HG02885 (cell line): ENCODE measurements around the gene NDC1.
"Not testable (repeated sequence)": the region's sequence is repeated elsewhere in the genome, so short reads cannot be mapped to it uniquely, and the experiment has no call there.

Source experiments
- ATAC-seq: cut with Tn5 transposase; IDR thresholded peaks from one replicate; pipeline ENCODE4 v1.9.1; 2021; ENCODE audit warnings: mild to moderate bottlenecking; ENCODE audit not compliant: unreplicated experiment, poor library complexity

Gene NDC1, protein sequence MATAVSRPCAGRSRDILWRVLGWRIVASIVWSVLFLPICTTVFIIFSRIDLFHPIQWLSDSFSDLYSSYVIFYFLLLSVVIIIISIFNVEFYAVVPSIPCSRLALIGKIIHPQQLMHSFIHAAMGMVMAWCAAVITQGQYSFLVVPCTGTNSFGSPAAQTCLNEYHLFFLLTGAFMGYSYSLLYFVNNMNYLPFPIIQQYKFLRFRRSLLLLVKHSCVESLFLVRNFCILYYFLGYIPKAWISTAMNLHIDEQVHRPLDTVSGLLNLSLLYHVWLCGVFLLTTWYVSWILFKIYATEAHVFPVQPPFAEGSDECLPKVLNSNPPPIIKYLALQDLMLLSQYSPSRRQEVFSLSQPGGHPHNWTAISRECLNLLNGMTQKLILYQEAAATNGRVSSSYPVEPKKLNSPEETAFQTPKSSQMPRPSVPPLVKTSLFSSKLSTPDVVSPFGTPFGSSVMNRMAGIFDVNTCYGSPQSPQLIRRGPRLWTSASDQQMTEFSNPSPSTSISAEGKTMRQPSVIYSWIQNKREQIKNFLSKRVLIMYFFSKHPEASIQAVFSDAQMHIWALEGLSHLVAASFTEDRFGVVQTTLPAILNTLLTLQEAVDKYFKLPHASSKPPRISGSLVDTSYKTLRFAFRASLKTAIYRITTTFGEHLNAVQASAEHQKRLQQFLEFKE

DNA sequence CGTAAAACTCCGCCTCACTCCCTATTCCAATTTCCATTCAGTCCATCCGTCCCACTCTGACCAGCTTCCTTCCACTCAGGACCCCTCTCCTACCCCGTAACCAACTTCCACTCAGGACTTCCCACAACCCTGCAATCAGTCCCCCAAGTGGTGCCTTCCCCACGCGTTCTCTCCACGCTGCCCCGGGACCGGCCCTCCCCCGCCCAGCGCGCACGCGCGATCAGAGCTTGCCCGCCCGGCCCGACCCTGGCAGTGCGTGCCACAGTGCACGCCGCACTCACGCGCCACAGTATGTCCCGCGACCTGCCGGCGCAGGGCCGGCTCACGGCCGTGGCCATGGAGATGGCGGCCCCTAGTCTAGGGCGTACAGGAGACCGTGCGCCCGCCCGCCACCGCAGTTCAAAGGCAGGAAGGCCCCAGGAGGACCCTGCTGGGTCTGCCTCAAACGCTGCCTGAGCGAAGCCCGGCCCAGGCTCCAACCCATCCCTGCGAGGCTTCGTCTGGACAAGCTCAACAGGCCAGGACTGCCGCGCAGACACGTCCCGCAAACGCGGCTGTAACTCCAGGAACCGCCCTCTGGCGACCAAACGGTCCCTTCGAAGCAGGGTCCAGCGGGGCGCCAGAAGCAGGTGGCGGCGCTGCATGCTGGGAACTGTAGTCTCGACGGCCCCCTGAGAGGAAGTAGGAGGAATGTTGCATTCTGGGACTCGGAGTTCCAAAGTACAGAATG lies at the start of gene NDC1:
Gene NDC1 (minus strand): TSS at position 373 of the 730 bp plus-strand sequence. CDS start 35 bp downstream, at position 338.
- ATAC-seq: peak; percentile 85

DNA sequence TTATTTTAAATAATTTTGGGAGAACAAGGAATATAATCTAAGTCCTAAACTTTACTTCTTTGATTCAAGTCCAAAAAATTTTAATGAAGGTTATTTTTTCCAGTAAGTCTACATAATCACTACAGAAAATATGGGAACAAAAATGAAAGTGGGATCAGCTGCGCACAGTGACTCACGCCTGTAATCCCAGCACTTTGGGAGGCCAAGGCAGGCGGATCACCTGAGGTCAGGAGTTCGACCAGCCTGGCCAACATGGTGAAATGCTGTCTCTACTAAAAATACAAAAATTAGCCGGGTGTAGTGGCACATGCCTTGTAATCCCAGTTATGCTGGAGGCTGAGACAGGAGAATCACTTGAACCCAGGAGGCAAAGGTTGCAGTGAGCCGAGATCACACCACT lies 45.5 kb upstream of the NDC1 start:
- not testable (repeated sequence) for ATAC-seq

DNA sequence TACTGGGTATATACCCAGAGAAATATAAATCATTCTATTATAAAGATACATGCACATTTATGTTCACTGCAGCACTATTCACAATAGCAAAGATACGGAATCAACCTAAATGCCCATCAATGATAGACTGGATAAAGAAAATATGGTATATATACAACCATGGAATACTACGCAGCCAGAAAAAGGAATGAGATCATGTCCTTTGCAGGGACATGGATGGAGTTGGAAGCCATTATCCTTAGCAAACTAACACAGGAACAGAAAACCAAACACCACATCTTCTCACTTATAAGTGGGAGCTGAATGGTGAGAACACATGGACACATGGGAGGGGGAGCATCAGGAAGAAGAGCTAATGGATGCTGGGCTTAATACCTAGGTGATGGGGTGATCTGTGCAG lies 43.8 kb upstream of the NDC1 start:
- ATAC-seq: not testable (repeated sequence)

DNA sequence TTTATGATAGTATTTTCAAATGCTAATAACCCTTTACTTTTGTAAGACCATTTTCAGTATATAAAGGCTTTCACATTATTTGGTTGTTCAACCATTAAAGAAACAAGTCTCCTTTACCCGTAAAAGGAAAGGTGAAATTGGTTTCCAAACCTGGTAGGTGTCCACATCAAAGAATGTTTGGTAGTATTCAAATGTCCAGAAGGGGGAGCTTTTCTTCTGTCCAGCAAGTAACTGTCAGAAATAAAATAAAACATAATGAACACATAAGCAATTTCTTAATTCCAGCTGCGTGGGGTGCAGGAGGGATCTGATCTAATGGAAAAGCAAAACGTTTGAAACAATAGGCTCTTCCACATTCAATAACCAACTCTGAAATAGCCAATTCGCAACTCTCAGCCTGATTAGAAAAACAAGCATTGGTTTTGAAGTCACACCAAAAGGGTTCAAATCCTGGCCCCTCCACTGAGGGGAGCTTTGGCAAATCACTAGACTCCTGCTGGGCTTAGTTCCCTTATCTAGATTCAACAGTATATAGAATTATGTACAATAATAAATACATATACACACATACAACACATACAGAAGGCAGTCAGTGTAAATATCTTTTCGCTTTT lies 40.5 kb upstream of the NDC1 start:
- no peak for ATAC-seq

DNA sequence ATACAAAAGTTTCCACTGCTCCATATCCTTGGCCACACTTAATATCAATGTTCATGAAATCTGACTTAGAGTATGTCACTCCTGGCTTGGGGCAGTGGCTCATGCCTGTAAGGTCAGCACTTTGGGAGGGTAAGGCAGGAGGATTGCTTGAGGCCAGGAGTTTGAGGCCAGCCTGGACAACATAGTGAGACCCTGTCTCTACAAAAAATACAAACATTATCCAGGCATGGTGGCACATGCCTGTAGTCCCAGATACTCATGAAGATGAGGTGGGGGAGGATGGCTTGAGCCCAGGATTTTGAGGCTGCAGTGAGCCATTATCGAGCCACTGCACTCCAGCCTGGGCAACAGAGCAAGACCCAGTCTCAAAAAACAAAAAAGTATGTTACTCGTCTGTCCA lies 37.1 kb upstream of the NDC1 start:
- not testable (repeated sequence) for ATAC-seq

DNA sequence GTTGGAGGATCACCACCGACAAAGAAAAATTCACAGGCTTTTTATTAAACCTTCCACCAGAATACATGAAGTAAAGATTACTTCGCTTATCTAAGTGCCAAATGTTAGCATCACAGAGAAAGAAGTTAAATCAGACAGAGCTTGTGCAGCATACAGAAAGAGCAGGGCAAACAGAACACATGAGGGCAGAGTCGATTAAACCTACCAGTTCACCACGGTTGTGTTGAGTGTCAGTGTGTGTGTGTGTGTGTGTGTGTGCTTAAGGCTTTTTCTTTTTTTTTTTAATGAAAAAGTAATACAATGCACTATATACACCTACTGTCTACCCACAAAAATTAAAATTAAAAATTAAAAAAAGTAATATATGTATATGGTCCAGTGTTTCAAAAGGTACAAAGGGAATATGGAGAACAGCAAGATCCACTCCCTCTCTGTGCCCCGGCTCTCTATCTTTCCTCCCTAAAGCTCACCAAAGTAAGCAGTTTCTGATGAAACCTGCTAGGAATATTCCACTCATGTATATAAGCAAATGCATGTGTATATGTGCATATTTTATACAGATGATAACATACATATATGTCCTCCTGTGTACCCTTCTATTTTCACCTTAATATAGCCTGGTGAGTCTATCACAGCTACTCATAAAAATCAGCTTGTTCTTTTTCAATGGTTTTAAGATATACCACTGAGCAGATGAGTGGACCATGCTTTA lies 33.8 kb upstream of the NDC1 start:
- ATAC-seq: no peak

DNA sequence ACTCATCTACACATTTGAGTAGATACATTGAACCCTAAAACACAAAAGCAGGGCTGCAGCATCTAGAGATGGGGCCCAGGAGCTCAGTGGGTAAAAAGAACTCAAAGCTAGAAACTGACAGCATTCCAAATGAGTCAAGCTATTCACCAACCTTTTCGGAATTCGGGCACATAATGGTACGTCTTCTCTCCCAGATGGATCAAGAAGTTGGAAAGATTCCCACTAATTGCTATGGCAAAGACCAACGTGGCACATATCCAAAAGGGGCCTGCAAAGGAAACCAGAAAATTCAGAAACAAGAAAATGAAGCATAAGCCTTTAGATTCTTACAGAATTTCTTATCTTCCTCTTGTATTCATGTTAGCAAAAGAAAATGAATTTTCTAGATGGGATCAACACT lies 33.1 kb upstream of the NDC1 start:
- ATAC-seq: no peak

DNA sequence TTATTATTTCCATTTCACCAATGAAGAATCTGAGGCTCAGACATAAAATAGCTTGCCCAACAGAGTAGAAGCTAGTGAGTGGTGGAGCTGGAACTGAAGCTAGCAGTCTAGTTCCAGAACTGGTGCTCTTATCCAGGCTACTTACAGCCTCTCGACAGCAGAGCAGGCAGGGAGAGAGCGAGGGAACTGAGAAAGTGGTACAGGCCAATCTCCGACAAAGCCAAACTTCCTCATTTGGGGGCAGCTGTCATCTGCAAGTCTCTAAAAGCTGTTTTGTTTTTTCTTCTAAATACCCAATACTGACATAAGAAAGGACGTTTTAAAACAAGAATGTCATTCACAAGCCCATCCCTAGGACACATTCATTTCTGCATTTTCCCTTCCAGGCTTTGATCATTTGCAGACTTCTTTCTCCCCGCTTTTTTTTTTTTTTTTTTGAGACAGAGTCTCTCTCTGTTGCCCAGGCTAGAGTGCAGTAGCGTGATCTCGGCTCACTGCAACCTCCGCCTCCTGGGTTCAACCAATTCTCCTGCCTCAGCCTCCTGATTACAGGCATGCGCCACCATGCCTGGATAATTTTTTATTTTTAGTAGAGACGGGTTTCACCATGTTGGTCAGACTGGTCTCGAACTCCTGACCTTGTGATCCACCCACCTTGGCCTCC lies 31.5 kb upstream of the NDC1 start:
- no peak for ATAC-seq

DNA sequence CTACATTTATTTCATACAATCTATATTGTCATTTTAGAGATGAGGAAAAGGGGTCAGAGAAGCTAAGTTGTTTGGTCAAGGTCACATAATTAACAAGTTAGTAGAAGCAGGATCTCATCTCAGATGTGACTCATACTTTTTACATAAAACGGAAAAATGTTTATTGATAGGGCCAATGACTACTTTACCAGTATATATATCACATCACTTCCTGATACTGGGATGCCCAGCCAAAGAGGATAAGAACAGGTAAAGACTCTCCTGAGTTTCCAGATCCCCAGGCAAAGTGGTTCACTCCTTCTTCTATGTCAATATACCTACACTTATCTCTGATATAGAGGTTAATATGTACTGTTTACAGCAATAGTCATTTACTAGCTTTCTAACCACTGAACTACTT lies 30.5 kb upstream of the NDC1 start:
- no peak for ATAC-seq

DNA sequence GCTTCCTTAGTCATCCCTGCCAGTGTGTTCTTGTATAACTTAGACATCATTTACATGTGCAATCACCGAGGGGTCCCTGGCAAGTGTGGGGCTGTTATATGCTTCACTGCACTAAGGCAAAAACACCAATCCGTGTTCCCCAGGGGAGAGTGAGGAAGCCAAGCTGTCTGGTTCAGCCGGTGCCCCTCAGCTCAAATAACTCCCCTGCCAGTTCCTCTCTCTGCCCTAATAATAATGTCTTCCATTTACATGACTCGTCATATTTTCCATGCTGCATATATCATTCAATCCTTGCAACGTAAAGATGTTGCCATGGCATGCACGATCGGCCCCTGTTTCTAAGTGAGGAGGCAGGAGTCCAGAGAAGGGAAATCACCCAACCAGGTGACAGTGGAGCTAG lies 24.4 kb upstream of the NDC1 start:
- ATAC-seq: no peak

DNA sequence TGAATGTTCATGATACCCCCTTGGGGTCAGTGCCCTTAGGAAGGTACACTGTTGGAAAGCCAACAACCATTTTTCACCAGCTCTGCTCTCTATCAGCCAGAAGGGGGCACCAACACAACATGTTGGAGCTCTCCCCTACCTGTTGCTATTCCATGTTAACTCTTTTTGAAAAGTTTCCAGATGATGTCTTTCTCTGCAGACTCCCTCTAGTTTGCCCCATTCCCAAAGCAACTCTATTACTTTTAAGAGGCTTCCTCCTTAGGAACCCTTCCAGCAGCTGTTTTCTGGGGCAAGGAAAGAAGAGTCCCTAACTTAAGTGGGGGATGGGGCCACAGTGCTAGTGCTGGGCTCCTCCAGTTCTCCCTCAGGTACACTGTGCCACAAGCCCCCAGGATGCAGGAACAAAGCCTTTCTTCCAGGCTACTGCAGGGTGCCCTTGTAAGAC lies 22.9 kb upstream of the NDC1 start:
- no peak for ATAC-seq

DNA sequence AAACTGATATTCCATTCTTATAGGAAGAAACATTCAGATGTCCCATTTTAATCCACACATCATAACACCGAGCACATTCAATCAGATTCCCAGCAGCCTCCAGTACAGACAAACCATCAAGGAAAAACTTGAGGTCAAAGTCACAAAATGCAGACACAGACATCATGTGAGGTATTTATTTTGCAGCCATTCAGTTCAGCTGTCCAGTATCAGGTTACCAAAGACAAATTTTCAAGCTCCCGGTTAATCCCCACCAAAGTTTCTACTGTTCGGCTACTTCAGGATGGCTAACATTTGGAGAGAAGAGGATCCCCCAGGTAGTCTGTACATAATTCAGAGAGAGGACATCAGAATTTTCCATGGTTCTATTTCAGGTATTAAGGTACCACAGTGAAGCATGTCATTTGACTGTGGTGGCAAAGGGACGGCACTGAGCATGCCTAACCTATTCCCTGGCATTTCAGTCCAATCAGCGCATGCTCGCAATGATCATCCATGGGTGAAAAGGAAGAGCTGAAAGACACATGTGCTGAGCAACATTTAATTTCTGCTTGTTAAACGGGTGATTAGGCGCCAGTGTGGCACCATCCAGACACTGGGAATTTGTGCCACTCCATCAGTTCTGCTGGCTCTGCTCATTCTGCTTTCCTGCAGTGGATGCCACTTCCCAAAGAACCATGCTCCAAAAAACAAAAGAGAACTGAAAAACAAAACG lies 13.6 kb upstream of the NDC1 start:
- ATAC-seq: no peak

DNA sequence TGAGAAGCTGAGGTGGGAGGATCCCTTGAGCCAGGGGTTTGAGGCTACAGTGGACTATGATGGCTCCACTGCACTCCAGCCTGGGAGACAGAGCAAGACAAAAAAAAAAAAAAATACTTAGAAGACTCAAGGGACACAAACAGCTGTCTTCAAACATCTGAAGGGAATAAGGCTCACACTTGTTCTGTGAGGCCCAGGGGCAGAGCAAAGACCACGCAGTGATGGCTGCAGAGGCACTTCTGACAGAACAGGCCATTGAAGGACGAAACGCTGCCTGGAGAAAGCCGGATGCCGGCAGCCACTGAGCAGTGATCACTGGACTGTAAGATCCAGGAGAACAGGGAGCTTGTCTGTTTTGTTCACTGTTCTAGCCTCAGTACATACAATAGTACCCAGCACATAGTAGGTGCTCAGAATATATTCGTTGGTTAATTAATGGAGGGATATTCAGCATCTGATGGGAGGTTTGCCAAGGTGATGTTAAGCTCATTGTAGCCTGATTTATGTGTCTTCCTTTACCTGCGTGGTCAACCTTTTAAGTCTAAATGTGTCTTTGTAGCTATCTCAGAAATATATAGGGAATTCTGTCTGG lies 12.1 kb upstream of the NDC1 start:
- ATAC-seq: no peak

DNA sequence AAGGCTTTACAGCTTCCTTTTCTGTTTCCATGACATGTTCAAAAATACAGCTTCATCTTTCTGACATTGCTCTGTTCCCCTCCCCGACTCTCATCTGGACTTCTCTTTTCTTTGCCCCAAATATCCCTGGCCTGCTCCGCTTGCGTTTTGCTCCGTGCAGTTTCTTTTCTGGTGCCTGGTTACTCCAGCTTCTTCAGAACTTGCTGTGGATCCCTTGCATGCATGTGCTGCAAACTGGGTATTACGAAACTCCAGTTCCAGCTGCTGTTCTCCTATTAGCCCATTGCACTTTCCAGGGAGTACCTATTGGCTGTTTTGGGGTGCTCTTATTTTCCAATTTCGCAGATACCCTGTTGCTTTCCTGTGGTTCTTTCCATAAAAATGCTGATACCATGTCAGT lies 9.9 kb upstream of the NDC1 start:
- ATAC-seq: no peak

DNA sequence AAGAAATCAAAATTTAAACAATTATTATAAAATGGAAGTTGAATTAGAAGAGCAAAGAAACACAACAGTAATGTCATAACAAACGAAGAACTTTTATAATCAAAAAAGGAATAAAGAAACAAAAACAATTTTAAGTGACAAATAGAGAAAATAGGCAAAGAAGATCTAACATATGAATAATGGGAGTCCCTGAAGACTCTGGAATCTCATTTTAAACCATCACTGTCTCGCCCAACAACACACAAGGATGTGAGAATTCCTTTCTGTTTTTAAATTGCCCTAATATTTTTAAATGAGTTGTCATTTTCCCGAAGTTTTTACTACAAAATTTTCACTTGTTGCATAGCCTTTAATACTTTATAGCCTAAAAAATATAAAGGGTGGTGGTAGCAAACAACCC lies 4.3 kb upstream of the NDC1 start:
- ATAC-seq: no peak

DNA sequence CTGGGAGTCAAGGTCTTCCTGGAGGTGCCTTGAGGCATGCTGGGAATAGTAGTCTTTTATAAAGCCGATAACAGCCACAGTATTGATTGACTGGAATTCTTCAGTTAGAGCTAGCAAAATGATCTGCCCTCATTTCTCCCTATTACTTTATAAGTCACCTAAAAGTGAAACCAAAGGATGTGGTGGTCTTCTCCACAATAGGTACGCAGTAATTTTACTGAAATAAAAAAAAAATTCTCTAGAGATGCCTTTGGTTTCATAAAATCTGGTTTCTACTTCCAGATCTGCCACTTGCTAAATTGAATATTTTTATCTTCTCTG lies 518 bp upstream of the NDC1 start:
- no peak for ATAC-seq

DNA sequence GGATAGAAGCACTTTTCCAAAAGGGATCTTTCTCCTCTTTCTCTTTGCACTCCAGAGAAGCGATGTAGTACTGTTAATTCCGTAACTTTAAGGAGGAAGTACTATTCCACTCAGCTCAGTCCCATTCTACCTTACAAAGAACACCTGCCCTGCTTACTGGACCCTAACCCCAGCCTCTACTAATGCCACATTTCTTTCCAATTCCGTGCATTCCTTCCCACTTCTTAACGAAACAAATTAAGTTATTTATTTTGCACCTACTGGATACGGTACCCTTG lies 511 bp downstream of the NDC1 start:
- ATAC-seq: peak; percentile 1

DNA sequence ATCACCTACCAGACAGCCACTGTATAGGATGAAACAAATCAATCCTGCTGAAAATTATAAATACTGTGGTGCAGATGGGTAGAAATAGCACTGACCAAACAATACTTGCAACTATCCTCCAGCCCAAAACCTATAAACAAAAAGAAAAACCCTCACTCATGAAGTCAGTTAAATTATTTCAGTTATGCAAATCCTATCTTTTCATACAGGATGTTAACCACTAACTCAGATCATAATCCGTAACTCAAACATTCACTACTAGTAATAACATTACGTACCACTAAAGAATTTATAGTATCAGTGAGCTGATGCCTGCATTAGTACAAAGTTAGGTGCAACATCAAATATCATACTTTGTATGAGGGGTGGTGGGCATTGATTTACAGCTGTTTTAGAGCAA lies 2.6 kb downstream of the NDC1 start:
- ATAC-seq: no peak

DNA sequence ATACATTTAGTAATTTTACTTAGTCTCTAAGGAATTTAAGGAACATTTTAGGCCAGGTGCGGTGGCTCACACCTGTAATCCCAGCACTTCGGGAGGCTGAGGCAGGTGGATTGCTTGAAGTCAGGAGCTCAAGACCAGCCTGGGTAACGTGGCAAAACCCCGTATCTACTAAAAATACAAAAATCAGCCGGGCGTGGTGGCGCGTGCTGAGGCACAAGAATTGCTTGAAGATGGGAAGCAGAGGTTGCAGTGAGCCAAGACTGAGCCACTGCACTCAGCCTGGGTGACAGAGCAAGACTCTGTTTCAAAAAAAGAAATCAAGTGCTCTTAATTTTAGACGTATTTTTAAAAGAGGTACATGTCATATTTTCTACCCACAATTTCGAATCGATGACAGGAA lies 3.3 kb downstream of the NDC1 start:
- no peak for ATAC-seq
